Erythroblast (primary cell): Measurements from ENCODE around the gene DCP1A.
A peak's percentile ranks its signal among the peaks of the same experiment; 100 is the strongest.
"Not testable (repeated sequence)": the region's sequence is repeated elsewhere in the genome, so short reads cannot be mapped to it uniquely, and the experiment has no call there.

Experiments used
- DNase-seq, 2 experiments: peaks; one replicate each; lab custom pipeline; 2025; lab: John Stamatoyannopoulos, UW
- GATA1 ChIP-seq: IDR thresholded peaks from 2 replicates; pipeline ENCODE4 v1.6.1; 2011; ENCODE audit warnings: low read depth, mild to moderate bottlenecking, control low read depth, low read length, moderate library complexity
- POLR2A ChIP-seq: IDR thresholded peaks from 2 replicates; pipeline ENCODE4 v1.6.1; 2011; ENCODE audit warnings: mild to moderate bottlenecking, low read length

The DCP1A gene

DNA sequence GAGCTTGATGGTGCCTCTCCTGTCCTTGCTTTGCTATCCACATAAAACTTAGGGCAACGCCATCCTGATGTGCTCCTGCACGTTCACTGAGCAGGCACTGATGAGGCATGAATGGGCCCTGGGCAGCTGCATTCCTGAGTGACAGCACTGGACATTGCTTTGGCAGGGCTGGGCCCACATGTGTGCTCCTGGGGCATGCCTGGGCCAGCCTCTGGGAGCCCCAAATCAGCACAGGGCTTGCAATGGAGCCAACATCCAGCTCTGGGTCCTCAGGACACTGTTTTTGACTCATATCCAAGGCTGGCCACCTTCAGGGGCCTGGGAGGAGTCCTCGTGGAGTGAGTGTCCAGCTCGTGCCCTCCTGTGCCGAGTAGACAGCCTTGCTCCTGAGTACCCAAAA lies 85.6 kb downstream of the DCP1A start:
- no peak for DNase-seq
- TF ChIP-seq POLR2A (no peak), GATA1 (no peak)

GRCh38 chr3:53260286-53260785 lies 87.0 kb downstream of the DCP1A start:
- DNase-seq: no peak
- TF ChIP-seq POLR2A (no peak), GATA1 (no peak)

DNA sequence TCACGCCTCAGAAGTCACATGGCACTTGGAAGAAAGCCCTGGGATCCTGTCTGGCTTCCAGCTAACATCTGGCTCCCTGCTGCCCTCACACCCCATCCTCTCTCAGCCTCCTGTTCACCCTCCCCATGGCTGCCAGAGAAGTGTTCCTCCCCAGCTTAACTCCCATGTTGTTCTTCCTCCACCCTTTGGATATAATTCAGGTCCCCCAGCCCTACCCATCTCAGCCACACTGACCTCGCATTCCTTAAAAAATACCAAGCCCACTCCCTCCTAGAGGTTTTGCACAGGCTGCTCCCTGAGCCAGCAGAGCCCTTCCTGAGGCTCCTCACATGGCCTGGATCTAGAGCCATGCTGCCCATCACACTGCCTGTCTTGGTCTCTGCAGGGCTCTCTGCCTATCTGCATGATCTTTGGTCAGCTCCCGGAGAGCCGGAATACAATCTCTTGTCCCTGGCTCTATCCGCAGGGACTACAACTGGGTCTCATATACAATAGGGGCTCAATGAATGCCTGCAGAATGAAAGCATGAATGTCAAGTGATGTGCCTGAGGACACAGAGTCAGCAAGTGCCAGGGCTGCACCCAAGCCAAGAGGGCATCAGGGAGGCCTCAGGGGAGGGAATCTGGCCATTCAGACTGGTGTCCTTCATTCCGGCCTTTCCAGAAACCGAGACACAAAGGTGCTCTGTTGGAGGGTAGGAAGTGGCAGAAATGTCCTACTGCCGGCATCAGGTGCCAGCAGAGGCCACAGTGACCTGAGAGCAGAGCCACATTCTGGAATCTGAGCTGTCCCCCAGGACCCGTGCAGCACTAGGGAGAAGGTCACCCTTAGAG lies 87.7 kb downstream of the DCP1A start:
- TF ChIP-seq POLR2A (no peak), GATA1 (no peak)
- DNase-seq: no peak

- TF ChIP-seq POLR2A (no peak), GATA1 (no peak)
- DNase-seq: no peak
Measured at GRCh38 chr3:53258600-53259426, 88.5 kb downstream of the DCP1A start.

DNA sequence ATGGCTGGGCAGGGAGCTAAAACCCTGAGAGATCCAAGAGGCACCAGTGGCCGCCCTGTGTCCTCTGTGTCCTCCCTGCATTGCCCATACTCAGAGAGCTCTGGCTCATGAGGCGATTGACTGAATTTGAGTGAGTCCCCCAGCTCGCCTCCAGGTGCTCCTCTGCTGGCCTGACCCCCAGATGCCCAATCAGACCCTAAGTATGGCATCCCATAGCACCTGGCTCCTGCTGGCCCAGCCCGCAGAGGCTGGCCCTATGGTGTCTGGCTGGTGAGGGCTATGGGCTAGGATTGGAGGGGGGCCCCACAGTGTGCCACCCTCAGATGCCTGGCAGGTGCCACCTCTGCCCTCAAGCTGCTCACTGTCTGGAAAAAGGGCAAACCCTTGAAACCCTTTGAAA lies 89.9 kb downstream of the DCP1A start:
- no peak for DNase-seq
- TF ChIP-seq POLR2A: no peak
- TF ChIP-seq GATA1: no peak

DNA sequence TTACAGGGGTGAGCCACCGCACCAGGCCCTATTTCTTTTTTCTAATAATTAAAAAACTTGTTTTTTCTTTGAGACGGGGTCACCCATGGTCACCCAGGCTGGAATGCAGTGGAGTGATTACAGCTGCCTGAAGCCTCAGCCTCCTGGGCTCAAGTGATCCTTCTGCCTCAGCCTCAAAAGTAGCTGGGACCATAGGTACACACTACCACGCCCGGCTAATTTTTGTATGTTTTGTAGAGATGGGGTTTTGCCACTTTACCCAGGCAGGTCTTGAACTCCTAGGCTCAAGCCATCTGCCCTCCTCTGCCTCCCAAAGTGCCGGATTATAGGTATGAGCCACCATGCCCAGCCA lies 90.7 kb downstream of the DCP1A start:
- no peak for DNase-seq

DNA sequence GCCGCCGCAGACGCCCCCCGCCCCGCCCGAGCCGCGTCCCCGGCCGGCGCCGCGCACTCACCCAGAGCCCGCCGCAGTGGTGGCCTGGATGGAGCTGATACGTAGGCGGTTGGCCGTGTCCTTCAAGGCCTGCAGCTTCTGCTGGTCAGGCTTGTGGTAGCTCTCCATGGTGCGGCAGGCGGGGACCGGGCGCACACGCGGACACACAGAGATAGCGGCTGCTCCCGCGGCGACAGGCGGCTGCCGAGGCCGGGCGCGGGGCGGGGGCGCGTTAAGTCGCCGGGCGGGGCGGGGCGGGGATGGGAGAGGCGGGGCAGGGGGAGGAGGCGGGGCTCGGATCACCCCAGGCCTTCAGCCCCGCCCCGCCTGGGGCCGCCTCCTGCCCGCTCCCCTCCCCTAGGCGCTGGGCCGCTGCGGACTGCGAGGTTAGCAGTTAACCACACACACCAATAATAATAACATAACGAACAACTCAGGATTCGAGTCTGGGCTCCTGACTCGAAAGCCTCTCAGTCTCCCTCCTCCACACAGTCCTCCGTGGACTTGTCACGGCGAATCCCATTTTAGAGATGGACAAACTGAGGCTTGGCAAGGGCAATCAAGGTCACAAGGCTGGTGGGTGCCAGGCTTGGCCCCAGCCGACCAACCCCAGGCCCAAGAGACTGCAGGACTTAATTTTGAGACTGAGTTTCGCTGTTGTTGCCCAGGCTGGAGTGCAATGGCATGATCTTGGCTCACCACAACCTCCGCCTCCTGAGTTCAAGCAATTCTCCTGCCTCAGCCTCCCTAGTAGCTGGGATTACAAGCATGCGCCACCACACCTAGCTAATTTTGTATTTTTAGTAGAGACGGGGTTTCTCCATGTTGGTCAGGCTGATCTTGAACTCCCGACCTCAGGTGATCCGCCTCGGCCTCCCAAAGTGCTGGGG lies 91.3 kb downstream of the DCP1A start, which contains the start of gene TKT:
Gene TKT (minus strand): TSS at position 248 of the 929 bp plus-strand sequence. CDS start 80 bp downstream, at position 168.
- no peak for TF ChIP-seq GATA1
- peak; percentile 55 for TF ChIP-seq POLR2A

More for the DNA sequence above, 90.7 kb downstream of the DCP1A start:
- no peak for TF ChIP-seq GATA1
- no peak for TF ChIP-seq POLR2A

GRCh38 chr3:53255423-53255774 lies 91.9 kb downstream of the DCP1A start:
- DNase-seq: no peak
- TF ChIP-seq POLR2A (no peak), GATA1 (no peak)

More for the DNA sequence above, 91.3 kb downstream of the DCP1A start, which contains the start of gene TKT:
- DNase-seq: peak; percentile 97

DNA sequence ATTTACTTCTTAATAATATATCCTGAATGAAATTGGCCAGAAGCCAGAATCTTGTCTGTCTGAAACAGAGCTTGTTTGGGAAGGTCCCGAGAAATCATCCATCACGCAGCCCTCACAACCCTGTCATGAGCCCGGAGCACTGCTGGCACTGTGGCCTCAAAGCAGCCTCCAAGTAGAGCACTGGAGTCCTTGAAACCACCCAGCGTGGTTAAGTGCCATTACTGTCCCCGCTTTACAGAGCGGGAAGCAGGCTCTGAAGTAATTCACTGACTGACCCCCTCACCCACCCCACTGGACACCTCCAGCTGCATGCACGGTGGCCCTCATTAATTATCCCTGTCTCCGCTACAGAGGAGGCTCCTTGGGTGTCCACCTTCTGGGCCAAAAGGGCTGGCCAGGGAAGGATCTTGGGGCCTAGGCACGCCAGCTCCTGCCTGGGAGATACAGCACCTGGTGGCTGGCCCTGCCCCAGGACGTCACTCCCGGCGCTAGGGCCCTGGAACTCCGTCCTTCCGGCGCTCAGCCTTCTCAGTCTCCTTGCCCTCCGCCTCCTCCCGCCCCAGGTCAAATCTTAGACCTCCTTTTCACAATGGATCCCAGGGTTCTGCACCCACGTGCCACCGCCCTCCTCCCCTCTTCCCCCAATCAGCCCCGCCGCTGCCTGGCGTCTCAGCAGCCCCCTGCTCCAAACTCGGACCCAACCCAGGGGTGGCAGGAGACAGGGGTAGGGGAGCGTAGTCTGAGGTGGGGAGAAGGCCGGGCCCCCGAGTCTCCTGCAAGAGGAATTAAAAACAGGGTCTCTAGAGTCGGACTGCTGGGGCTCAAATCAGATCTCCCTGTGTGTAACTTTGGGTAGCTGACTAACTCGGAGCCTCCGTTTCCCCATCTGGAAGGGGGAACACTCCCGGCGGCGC lies 92.6 kb downstream of the DCP1A start:
- TF ChIP-seq POLR2A (peak; percentile 25), GATA1 (no peak)
- peak; percentile 65 to 67 for DNase-seq

GRCh38 chr3:53253707-53254508 lies 93.4 kb downstream of the DCP1A start:
- DNase-seq: peak; percentile 65 to 69
- no peak for TF ChIP-seq GATA1
- TF ChIP-seq POLR2A: no peak

- DNase-seq: not testable (repeated sequence)
Measured at GRCh38 chr3:53252947-53253322, 94.4 kb downstream of the DCP1A start.
